DMS 273 (cell line): ENCODE measurements around the gene MOBP.
"Not testable (repeated sequence)": the region's sequence is repeated elsewhere in the genome, so short reads cannot be mapped to it uniquely, and the experiment has no call there.

ENCODE experiments used
- DNase-seq: peaks from one replicate; lab custom pipeline; 2025; ENCODE audit not compliant: unreplicated experiment; lab: John Stamatoyannopoulos, UW

Gene MOBP, protein sequence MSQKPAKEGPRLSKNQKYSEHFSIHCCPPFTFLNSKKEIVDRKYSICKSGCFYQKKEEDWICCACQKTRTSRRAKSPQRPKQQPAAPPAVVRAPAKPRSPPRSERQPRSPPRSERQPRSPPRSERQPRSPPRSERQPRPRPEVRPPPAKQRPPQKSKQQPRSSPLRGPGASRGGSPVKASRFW

DNA sequence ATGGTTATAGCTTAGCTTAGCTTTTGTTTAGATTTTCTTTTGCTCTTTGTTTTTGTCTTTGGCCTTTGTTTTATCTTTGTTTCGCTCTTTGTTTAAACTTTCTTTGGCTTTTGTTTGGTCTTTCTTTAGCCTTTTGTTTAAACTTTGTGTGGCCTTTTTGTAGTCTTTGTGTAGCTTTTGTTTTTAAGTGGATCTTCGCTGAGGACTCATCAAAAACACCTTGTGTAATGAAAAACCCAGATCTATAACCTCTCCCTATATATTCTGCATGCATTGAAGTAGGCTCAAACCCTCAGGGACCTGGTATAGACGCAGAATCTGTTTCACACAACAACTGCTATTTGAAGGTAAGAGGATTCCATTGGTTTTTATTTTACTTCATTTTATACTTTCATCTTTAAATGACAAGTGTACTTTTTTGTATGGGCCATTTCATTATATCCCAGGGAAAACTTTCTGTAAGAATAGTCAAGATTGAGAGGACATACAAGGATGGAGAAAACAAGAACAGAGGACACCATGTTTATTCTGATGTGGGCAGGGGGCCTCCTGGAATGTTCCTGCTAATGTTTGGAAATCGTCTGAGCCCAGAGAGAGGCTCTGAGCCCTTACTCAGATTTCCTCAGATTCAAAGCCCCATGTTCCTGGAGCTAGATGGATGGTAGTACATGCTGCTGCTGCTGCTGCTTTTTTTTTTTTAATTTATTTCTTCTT, at the start of gene MOBP:
TSS of gene MOBP (plus strand) at position 287 of the 714 bp plus-strand sequence. CDS start 34,390 bp downstream, outside the sequence.
- DNase-seq, result no peak

DNA sequence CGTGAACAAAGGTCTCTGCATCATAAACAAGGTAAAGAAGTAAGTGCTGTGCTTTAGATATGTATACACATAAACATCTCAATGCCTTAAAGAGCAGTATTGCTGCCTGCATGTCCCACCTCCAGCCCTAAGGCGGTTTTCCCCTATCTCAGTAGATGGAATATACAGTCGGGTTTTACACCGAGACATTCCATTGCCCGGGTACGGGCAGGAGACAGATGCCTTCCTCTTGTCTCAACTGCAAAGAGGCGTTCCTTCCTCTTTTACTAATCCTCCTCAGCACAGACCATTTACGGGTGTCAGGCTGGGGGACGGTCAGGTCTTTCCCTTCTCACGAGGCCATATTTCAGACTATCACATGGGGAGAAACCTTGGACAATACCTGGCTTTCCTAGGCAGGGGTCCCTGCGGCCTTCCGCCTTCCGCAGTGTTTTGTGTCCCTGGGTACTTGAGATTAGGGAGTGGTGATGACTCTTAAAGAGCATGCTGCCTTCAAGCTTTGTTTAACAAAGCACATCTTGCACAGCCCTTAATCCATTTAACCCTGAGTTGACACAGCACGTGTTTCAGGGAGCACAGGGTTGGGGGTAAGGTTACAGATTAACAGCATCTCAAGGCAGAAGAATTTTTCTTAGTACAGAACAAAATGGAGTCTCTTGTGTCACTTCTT, 48.8 kb upstream of the MOBP start:
- DNase-seq, result not testable (repeated sequence)

DNA sequence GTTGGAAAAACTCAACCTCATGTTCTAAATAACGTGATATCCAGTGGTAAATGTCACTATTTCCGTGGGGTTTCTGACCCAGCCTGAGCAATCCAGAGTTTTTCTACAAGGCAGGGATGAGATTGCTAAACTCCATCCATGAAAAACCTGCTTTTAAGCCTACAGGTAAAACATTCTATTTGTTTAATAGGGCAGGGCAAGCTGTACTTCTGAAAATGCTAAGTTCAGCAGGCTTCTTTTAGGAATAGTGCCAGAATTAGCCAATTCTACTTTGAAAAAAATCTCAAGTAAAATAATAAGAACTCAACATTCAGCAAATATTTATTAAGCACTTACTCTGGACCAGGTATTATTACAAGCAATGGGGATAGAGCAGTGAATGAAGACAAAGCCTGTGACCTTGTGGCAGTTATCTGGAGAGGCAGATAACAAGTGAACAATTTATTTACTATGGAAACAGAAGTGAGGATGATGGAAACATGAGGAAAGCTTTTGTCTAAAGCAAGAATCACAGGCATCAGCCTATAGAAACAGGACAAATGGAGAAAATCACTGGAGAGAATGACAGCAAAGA, 47.7 kb upstream of the MOBP start:
- no peak for DNase-seq

DNA sequence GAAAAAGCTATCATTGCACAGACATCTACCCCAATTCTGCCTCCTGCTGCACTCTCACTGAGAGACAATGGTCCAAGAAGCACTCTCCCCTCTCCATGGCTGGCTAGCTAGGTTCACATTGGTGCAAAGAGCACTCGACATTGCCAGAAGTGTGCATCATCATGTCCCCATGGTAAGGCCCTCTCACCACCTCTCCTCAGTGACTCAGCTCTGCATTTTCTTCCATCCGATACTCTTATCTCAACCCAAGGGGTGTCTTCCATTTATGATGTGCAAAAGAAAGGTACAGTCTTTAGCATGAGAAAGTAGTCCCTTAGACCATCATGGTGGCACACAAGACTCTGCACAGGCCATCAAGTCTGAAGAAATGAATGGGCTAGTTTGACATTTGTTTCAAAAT, 46.9 kb upstream of the MOBP start:
- DNase-seq, result no peak

DNA sequence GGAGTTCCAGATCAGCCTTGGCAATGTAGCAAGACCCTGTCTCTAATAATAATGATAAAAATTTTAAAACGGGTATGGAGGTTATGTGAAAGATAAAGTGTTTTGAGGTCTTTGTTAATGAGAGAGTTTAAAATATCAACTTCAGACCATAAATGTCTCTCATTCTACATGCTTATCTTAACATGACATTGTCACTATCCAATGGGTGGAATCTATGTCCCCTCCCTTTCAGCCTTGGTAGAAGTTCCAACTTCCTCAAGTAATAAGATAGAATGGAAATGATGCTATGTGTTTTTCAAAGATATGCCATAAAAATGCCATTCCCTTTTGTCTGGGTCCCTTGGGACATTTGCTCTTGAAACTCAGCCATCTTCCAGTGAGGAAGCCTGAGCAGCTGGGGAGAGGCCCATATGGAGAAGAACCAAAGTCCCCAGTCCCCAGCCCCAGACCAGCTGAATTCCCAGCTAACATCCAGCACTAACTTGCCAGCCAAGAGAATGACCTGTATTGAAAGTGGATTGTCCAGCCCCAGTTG, 44.0 kb upstream of the MOBP start:
- DNase-seq, result no peak

DNA sequence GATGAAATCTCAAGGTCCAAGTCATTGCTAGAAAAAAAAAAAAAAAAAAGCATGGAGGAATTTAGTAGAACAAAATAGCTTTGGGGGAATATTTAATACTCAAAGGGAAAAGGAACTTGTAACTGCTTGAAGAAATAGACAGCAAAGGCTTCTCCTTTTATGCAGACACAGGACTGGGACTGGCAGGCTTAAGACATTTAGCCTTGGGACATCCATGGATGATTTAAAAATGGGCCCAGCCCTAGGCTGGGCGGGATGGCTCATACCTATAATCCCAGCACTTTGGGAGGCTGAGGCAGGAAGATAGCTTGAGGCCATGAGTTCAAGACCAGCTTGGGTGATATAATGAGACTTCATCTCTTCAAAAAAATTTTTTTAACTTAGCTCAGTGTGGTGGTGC, 41.2 kb upstream of the MOBP start:
- no peak for DNase-seq

DNA sequence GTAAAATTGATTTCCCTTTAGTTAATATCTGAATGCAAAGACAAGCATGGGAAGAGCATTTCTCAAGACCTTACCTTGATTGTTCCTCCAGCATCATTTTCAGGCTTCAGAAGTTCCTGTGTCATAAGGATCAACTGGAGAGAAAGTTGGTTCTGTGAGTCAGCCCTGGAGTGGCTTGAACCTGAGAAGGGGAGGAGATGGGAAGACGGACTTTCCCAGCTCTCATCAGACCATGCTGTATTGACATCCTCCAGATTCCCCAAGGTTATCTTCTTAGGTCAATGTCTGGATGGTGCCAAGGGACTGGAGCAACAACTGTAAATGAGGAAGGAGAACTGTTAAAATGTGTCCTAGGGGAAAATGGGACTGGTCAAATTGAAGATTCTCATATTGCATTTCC, 40.0 kb upstream of the MOBP start:
- no peak for DNase-seq

DNA sequence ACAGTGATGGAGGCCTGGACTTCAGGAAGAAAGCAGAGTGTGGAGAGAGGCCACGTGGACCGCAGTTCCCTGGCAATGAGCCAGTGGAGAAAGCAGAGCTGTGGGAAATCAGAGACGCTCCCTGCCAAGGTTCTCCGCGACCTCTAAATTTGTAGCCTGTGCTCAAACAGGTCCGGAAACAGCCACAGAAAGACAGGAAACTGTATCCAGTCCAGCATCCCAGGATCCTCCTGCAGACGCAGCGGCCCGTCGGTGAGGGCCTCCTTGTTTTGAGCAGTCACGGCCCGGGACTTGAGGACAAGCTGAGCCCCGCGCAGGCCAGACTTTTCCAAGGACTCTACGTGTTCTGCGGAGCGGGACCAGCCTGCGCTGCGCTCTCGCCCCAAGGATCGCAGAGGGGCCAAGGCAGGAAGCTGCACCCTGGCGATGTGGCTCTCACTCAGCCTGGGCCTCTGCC, 38.7 kb upstream of the MOBP start:
- no peak for DNase-seq

DNA sequence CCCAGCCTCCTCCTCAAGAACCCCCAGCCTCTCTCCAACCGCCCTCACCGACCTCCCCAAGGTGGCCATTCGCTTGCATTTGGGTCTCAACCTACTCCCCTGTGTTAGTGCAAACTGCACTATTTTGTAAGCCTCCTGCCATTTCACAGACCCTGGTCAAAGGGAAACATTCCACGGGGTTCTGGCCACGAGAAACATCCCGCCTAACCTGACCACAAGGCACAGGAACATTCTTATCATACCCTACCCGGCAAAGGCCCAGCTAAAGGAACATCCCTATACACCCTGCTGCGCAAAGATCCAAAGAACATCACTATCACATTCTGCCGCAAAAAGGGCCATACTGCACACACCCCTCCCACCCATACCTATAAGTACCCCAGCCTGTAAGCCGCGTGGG, 38.0 kb upstream of the MOBP start:
- no peak for DNase-seq

DNA sequence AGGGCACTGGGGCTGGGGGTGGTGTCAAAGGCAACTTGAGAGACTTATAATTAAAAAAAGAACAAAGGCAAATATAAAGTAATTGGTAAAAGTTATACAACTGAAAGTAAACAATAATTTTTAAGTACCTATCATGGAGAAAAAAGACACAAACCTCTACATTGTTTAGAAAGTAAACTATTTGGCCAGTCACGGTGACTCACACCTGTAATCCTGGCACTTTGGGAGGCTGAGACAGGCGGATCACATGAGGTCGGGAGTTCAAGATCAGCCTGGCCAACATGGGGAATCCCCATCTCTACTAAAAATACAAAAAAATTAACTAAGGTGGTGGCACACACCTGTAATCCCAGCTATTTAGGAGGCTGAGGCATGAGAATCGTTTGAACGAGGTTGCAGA, 35.1 kb upstream of the MOBP start:
- DNase-seq, result no peak

DNA sequence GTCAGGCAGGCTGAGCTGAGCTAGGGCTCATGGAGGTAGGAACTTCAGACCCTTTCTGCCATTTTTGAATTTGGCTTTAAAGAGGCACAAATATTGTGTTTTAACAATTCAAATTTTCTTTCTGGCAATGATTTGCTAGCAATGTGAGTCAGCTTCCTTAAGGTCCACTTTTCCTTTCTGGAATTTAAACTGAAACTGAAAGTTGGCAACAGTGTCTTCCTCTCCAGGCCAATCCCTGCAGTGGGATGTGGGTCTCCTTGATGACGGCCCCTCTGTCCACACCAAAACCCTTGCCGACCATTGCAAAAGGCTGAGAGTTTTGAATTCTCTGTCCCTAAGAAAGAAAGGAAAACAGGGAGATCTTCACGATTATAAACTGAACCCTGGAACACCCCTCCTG, 33.8 kb upstream of the MOBP start:
- no peak for DNase-seq

DNA sequence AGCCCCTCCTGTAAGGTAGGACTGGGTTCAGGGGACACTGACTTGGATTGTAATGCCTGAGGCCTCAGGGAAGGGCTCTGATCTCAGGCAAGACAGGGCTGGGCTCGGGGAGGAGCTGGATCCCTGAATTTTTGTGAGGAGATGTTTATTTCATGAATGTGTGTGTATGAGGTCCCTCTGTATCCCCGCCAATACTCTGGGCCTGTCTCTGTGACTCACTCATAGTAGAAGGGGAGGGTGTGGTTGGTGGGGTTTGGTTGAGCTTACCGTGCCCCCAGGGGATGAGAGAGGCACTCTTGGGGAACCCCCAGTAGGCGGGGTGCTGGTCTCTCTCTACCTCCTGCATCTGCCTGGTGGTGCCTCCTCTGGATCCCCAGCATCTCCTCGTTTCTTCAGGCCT, 32.9 kb upstream of the MOBP start:
- no peak for DNase-seq

DNA sequence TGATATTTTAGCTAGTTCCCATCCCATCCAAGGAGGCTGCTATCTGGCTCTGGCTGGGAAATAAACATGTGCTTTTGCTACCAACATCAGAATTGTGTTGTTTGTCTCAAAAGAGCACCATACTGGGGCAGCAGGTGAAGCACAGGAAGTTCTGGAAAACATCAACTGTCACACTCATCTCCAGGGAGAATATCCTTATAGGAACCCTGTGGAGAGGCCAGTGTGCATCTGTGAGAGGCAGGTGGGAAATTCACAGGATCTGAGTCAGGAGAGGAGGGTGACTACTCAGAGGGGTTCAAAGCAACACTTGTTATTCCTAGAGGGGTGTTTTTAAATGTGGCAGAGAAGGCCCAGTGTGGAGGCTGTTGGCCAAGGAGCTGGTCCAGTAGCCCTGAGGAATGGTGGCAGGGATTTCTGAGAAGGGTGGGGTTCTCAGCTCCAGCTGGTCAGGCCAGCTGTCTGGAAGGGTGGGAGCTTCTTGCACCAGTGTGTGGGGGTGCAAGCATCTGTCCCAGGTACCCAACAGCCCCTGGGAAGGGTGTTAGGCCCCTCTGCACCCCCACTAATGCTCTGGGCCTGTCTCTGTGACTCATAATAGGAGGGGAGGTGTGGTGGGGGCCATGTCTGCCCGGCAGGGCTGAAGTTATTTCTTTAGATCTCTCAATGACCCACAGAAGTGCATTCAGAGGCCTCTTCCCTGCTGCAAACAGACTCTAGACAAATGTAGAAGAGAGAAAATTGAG, 32.3 kb upstream of the MOBP start:
- peak; percentile 5 for DNase-seq

DNA sequence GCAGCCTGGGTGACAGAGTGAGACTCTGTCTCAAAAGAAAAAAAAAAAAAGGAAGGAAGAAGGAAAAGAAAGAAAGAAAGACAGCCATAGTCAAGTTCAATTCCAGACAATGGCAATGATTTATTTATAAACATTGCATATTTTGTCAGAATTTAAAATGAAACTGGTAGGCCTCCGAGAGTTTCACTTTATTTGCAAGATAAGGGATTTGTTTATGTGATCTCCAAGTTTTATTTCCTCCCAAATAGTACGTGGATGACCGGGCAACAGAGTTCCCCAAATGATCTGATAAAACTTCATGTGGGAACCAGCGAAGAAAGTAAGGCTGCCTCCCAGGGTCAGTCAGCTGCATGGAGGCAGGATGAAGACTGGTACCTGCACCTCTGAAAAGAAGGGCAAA, 28.6 kb upstream of the MOBP start:
- no peak for DNase-seq

DNA sequence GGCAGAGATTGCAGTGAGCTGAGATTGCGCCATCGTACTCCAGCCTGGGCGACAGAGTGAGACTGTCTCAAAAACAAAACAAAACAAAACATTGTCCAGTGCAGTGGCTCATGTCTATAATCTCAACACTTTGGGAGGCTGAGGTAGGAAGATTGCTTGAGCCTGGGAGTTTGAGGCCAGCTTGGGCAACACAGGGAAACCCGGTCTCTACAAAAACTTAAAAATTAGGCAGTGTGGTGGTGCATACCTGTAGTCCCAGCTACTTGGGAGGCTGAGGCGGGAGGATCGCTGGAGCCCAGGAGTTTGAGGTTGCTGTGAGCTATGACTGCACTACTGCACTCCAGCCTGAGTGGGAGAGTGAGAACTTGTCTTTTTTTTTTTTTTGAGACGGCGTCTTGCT, 27.2 kb upstream of the MOBP start:
- no peak for DNase-seq

DNA sequence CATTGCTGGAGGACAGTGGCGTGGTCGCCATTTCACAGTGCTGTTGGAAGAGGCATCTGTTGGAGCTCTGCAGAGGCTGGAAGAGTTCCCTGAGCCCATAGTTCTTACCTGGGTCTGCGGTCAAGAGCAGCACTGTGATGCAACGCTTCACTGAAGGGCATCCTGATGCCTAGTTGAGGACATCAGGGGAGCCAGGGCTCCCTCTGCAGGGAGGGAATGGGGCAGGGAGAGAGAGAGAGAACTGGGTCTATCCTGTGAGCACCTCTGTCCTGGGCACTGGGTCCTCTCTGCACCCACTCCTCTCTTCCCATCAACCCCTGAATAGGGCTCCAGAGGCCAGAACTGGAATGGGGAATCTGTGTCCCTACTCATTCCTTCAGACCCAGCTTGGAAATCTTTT, 23.9 kb upstream of the MOBP start:
- peak; percentile 4 for DNase-seq

DNA sequence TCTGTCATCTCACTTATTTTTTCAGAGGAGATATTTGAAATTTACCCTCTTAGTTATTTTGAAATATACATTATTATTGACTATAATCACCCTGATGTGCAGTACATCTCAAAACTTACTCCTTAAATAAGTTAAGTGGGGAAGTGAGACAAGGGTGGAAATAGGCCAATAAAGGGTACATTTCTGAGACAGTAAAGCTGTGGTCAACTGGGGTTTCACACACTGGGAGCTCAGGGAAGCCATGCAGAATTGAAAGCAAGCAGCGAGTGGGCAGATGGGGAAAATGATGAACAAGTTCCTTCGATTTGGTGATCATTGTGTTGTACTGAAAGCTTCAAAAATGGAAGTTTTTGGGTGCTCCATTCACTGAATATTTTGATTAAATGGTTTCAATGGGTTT, 21.6 kb upstream of the MOBP start:
- DNase-seq, result no peak

DNA sequence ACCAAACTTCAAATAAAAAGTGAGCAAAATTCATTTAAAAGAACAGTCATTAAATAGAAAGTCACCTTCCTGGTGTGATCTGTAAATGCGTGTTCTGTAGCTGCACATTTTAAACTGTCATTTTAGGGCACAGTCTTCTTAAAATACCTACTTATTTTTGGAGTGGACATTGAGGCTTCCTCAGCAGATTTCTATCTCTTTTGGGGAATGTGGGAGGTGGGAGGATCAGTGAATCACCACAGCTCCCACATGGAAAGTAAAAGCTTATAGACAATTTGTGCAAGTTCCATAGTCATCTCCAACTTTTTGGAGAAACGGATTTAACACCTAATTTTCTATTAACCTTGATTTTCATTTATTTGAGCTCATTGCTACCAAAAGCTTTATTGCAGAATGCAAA, 21.0 kb upstream of the MOBP start:
- DNase-seq, result no peak

DNA sequence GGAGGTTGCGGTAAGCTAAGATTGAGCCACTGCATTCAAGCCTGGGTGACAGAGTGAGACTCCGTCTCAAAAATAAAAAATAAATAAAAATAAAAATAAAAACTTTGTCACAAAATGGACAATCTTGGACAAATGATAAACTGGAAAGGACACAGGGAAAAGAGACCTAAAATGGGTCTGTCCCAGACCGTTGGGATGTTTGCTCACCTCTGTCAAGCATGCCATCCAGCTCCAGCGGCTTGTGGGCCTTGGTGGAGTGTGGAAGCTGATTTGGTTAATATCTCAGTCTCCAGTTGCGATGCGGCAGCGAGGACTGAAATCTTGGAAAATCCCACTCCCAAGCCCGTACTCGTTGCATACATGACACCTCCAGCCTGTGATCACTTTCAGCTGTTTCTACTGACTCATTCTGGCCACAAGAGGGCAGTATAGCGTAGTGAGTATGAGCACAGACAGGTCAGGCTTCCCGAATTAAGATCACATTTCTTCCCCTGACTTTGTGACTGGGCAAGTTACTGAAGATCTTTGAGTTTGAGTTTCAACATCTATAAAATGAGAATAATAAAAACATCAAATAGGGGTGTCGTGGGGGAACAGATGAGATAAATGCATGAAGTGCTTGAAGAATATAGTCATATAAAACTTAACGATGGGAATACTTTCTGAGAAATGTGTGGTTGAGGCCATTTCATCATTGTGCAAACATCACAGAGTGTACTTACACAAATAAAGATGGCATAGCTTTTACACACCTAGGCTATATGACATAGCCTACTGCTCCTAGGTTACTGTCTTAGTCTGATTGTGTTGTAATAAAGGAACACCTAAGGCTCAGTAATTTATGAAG, 19.6 kb upstream of the MOBP start:
- DNase-seq, result peak; percentile 88
